DND-41 (cell line): ENCODE measurements around the gene BCL2A1.

Experiments
- EZH2 ChIP-seq: IDR thresholded peaks from 3 replicates; pipeline ENCODE4 v1.6.1; 2012; ENCODE audit warnings: borderline replicate concordance, low read depth, mild to moderate bottlenecking, moderate library complexity, low read length, inconsistent platforms; ENCODE audit not compliant: severe bottlenecking
- TF ChIP-seq, protein P1 (sequence below): IDR thresholded peaks from 2 replicates; pipeline ENCODE4 v1.5.1; 2012; ENCODE audit warnings: borderline replicate concordance, low read length, moderate library complexity, mild to moderate bottlenecking; ENCODE audit not compliant: poor library complexity, severe bottlenecking; ENCODE audit errors: extremely low read depth

DNA sequence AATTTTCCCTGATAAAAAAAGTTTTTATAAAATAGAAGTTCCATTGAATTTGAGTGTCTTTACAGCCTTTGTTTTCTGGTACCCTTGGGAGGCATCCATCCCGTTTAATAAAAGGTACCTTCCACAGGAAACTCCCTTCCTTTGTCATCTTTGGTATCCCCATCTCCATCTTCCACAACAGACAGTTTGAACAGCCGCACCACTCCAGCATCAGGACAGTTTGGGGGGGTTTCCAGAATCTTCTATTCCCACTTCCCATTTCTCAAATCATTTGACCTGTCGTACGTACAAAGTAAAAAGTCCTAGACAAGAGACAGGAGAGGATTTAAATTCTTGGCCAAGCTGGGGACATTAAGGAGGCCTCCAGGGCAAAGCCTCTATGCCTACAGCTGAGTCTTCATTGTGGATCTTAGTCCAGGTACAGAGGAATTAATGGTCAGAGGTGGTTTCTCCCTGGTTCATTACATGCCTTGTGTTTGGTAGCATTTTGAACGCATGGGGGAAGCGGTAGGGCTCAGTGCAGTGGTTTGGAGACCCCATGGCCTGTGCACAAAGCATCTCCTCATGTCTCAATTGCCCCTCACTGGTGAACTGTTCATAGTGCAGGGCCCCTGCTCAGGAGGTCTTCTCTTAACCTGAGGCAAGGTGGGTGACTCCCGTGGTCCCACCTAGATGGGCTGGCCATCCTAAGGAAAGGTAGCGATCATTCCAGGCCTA lies 19.4 kb upstream of the BCL2A1 start:
- TF ChIP-seq, protein P1, sequence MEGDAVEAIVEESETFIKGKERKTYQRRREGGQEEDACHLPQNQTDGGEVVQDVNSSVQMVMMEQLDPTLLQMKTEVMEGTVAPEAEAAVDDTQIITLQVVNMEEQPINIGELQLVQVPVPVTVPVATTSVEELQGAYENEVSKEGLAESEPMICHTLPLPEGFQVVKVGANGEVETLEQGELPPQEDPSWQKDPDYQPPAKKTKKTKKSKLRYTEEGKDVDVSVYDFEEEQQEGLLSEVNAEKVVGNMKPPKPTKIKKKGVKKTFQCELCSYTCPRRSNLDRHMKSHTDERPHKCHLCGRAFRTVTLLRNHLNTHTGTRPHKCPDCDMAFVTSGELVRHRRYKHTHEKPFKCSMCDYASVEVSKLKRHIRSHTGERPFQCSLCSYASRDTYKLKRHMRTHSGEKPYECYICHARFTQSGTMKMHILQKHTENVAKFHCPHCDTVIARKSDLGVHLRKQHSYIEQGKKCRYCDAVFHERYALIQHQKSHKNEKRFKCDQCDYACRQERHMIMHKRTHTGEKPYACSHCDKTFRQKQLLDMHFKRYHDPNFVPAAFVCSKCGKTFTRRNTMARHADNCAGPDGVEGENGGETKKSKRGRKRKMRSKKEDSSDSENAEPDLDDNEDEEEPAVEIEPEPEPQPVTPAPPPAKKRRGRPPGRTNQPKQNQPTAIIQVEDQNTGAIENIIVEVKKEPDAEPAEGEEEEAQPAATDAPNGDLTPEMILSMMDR: no peak
- TF ChIP-seq EZH2: no peak
